Measurements from ENCODE around the gene FHL3. TPM values are rescaled to one million over a fixed set of nuclear protein-coding genes. Genes with fewer than 3 reads are reported as not detected.
A peak's percentile ranks its signal among the peaks of the same experiment; 100 is the strongest.

The FHL3 gene
- total RNA-seq, 1 donor from 2014 or later: 14.2 TPM

- no peak for DNase-seq (ENCODE audit: low read depth)
- no peak for TF ChIP-seq CTCF (conservative IDR thresholded peaks at IDR 0.05; ENCODE audit: low read depth, low read length)
- H3K4me3 ChIP-seq (ENCODE audit: low read depth, low read length): no peak overlapping the region
These were observed 54.1 kb downstream of the FHL3 start for GRCh38 chr1:37951041-37951782.

GRCh38 chr1:37949524-37950152, 55.7 kb downstream of the FHL3 start:
- H3K4me3 ChIP-seq (ENCODE audit: low read depth, low read length): no peak overlapping the region
- no peak for DNase-seq (ENCODE audit: low read depth)
- TF ChIP-seq CTCF (conservative IDR thresholded peaks at IDR 0.05; ENCODE audit: low read depth, low read length): no peak

- TF ChIP-seq CTCF (conservative IDR thresholded peaks at IDR 0.05; ENCODE audit: low read depth, low read length): no peak
- DNase-seq (ENCODE audit: low read depth): no peak
- no peak overlapping the region for H3K4me3 ChIP-seq (ENCODE audit: low read depth, low read length)
These were observed 56.5 kb downstream of the FHL3 start for GRCh38 chr1:37948841-37949240.

GRCh38 chr1:37948166-37948565, 57.1 kb downstream of the FHL3 start:
- no peak for TF ChIP-seq CTCF (conservative IDR thresholded peaks at IDR 0.05; ENCODE audit: low read depth, low read length)
- DNase-seq (ENCODE audit: low read depth): no peak
- H3K4me3 ChIP-seq (ENCODE audit: low read depth, low read length): no peak overlapping the region

- H3K4me3 ChIP-seq (ENCODE audit: low read depth, low read length): peak overlapping the region; percentile 73
- DNase-seq (ENCODE audit: low read depth): no peak
- TF ChIP-seq CTCF (conservative IDR thresholded peaks at IDR 0.05; ENCODE audit: low read depth, low read length): no peak
These were observed 58.0 kb downstream of the FHL3 start for GRCh38 chr1:37947364-37947763.

Other genes starting within 250 kb of the FHL3 start
- under 0.01 and 0.17 TPM in 2 replicates for gene EPHA10, start 240.4 kb downstream of the FHL3 start, total RNA-seq
- gene MANEAL, start 211.7 kb downstream of the FHL3 start, total RNA-seq: 0.46 and 0.72 TPM in 2 replicates
- 95.2 and 194 TPM in 2 replicates for gene C1orf122, start 197.7 kb downstream of the FHL3 start, total RNA-seq
- 31.4 and 61.1 TPM in 2 replicates for gene YRDC, start 197.3 kb downstream of the FHL3 start, total RNA-seq
- gene MTF1, start 145.9 kb downstream of the FHL3 start, total RNA-seq: 0.86 and 2.0 TPM in 2 replicates
- 11.4 and 18.7 TPM in 2 replicates for gene INPP5B, start 58.5 kb downstream of the FHL3 start, total RNA-seq
- gene SF3A3, start 15.5 kb downstream of the FHL3 start, total RNA-seq: 77.0 and 86.9 TPM in 2 replicates
- 49.2 and 60.5 TPM in 2 replicates for gene UTP11, start 7.2 kb upstream of the FHL3 start, total RNA-seq
- gene POU3F1, start 41.3 kb upstream of the FHL3 start, total RNA-seq: not detected in 2 replicates